OCI-LY3 (cell line): ENCODE data around the gene FOXK2.
"Not testable (repeated sequence)": the region's sequence is repeated elsewhere in the genome, so short reads cannot be mapped to it uniquely, and the experiment has no call there.

Experiments
- H2AFZ ChIP-seq: fragments of 200-600, 300-600 bp; shearing (Covaris generic); 2 replicates; pipeline ENCODE4 v1.6.0; 2014; ENCODE audit warnings: antibody characterized with exemption, low read depth, low read length
- H3K27ac ChIP-seq: fragments of 200-600, 300-600 bp; sonication (generic); 2 replicates; pipeline ENCODE4 v1.5.1; 2014; ENCODE audit warnings: mild to moderate bottlenecking, low read length, moderate library complexity, mixed read lengths
- H3K27me3 ChIP-seq: fragments of 200-600, 300-600 bp; sonication (generic); 2 replicates; pipeline ENCODE4 v1.6.1; 2014; ENCODE audit warnings: low read depth, low read length, mixed read lengths
- H3K36me3 ChIP-seq: fragments of 200-600, 300-600 bp; sonication (generic); replicated peaks from 2 replicates; pipeline ENCODE3; 2014; ENCODE audit warnings: low read depth, low read length, mixed read lengths
- H3K4me1 ChIP-seq: fragments of 300-600, 200-600 bp; sonication (generic); 2 replicates; pipeline ENCODE4 v1.6.1; 2014; ENCODE audit warnings: low read length, mixed read lengths
- H3K4me2 ChIP-seq: fragments of 200-600, 300-600 bp; sonication (generic); 2 replicates; pipeline ENCODE4 v1.6.1; 2014; ENCODE audit warnings: low read length, mixed read lengths
- H3K4me3 ChIP-seq: fragments of 300-600, 200-600 bp; sonication (generic); 2 replicates; pipeline ENCODE4 v1.5.1; 2014; ENCODE audit warnings: antibody characterized with exemption, mild to moderate bottlenecking, low read length, moderate library complexity
- H3K79me2 ChIP-seq: fragments of 300-600, 200-600 bp; shearing (Covaris generic); 2 replicates; pipeline ENCODE4 v1.6.1; 2014; ENCODE audit warnings: mild to moderate bottlenecking, low read length, mixed read lengths
- H3K9ac ChIP-seq: fragments of 300-600, 200-600 bp; shearing (Covaris generic); 2 replicates; pipeline ENCODE4 v1.6.0; 2014; ENCODE audit warnings: mild to moderate bottlenecking, low read length, moderate library complexity
- H3K9me3 ChIP-seq: fragments of 200-600, 300-600 bp; shearing (Covaris generic); 2 replicates; pipeline ENCODE4 v1.6.1; 2014; ENCODE audit warnings: low read length, mixed read lengths; ENCODE audit not compliant: insufficient read depth
- H4K20me1 ChIP-seq: fragments of 200-600, 300-600 bp; sonication (generic); 2 replicates; pipeline ENCODE4 v1.6.1; 2016; ENCODE audit warnings: low read length, mixed read lengths; ENCODE audit not compliant: insufficient read depth
- EZH2phosphoT487 ChIP-seq: fragments of 200-600 bp; shearing (Covaris generic); IDR thresholded peaks from 2 replicates; pipeline ENCODE4 v1.6.1; 2018; ENCODE audit warnings: antibody characterized with exemption, mixed run types, low read depth
- TF ChIP-seq, protein P1 (sequence below): fragments of 200-600, 300-600 bp; sonication (generic); IDR thresholded peaks from 2 replicates; pipeline ENCODE4 v1.5.1; 2014; ENCODE audit warnings: antibody characterized with exemption, low read length, low read depth

Gene FOXK2

DNA sequence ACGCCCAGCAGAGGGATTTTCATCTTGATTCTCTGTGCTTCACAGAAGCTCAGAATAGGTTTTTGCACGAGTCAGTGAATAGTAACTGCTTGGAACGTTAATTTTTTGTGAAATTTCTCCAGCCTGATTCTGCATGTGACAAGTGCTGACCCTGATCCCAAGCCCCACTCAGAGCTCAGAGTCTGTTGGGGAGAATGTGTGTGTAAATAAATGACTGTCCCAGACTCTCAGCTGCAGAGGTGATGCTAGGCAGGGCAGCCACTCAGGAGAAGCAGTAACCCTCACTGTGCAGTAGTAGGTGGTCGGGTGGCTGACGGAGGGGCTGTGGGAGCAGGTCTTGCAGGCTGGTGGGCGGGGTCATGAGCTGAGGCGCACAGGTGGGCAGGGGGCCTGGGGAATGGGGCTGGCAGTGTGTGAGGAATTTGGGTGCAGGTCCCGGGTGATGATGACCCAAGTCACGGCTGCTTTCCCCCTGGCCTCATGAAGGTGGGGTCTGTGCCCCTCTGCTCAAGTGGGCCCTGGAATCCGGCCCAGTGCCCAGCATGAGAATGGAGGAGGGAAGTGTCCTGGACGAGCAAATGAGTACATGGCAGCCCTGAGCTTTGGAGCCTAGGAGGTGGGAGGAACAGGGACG, 16.3 kb upstream of the FOXK2 start:
- Histone ChIP-seq H3K4me1 (peaks cover 4% of the 10 kb centered on the region), H3K9ac (no peak overlapping the region), H3K27me3 (no peaks in the 10 kb centered on the region), H2AFZ (no peak overlapping the region), H3K4me2 (no peak overlapping the region), H3K36me3 (no peaks in the 10 kb centered on the region), H3K4me3 (no peak overlapping the region), H3K9me3 (no peaks in the 10 kb centered on the region), H3K79me2 (no peaks in the 10 kb centered on the region), H3K27ac (no peak overlapping the region), H4K20me1 (no peaks in the 10 kb centered on the region)
- TF ChIP-seq EZH2phosphoT487: no peak
- TF ChIP-seq, protein P1, sequence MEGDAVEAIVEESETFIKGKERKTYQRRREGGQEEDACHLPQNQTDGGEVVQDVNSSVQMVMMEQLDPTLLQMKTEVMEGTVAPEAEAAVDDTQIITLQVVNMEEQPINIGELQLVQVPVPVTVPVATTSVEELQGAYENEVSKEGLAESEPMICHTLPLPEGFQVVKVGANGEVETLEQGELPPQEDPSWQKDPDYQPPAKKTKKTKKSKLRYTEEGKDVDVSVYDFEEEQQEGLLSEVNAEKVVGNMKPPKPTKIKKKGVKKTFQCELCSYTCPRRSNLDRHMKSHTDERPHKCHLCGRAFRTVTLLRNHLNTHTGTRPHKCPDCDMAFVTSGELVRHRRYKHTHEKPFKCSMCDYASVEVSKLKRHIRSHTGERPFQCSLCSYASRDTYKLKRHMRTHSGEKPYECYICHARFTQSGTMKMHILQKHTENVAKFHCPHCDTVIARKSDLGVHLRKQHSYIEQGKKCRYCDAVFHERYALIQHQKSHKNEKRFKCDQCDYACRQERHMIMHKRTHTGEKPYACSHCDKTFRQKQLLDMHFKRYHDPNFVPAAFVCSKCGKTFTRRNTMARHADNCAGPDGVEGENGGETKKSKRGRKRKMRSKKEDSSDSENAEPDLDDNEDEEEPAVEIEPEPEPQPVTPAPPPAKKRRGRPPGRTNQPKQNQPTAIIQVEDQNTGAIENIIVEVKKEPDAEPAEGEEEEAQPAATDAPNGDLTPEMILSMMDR: no peak

GRCh38 chr17:82503728-82504308, 15.7 kb upstream of the FOXK2 start:
- Histone ChIP-seq H3K27me3 (no peaks in the 10 kb centered on the region), H4K20me1 (no peaks in the 10 kb centered on the region), H3K79me2 (no peaks in the 10 kb centered on the region), H3K36me3 (no peaks in the 10 kb centered on the region), H3K4me2 (no peak overlapping the region), H2AFZ (no peak overlapping the region), H3K4me1 (peaks cover 4% of the 10 kb centered on the region), H3K9me3 (no peaks in the 10 kb centered on the region), H3K9ac (no peak overlapping the region), H3K27ac (no peak overlapping the region), H3K4me3 (no peak overlapping the region)
- TF ChIP-seq, protein P1: no peak
- no peak for TF ChIP-seq EZH2phosphoT487

GRCh38 chr17:82505296-82505695, 14.2 kb upstream of the FOXK2 start:
- Histone ChIP-seq H3K36me3 (no peaks in the 10 kb centered on the region), H3K4me1 (peaks cover 4% of the 10 kb centered on the region), H3K27ac (no peak overlapping the region), H3K79me2 (no peaks in the 10 kb centered on the region), H3K9me3 (no peaks in the 10 kb centered on the region), H2AFZ (no peak overlapping the region), H3K4me3 (no peak overlapping the region), H4K20me1 (no peaks in the 10 kb centered on the region), H3K27me3 (no peaks in the 10 kb centered on the region), H3K9ac (no peak overlapping the region), H3K4me2 (no peak overlapping the region)
- TF ChIP-seq EZH2phosphoT487: no peak
- TF ChIP-seq, protein P1: no peak

DNA sequence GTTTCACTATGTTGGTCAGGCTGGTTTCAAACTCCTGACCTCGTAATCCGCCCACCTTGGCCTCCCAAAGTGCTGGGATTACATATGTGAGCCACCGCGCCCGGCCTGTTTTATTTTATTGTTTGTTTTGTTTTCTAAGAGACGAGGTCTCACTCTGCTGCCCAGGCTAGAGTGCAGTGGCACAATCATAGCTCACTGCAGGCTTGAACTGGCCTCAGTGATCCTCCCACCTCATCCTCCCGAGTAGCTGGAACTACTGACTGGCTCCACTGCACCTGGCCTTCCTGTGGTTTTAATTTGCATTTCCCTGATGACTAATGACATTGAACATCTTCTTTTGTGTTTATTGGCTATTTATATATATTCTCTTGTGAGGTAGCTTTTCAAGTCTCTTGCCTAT, 13.1 kb upstream of the FOXK2 start:
- not testable (repeated sequence) for H3K9ac ChIP-seq, H4K20me1 ChIP-seq, H3K9me3 ChIP-seq, H3K4me2 ChIP-seq, H3K27me3 ChIP-seq, H3K4me3 ChIP-seq, H3K4me1 ChIP-seq, H2AFZ ChIP-seq, H3K27ac ChIP-seq, H3K79me2 ChIP-seq, H3K36me3 ChIP-seq
